Measurements from ENCODE around the gene LCK. TPM values are rescaled to one million over a fixed set of nuclear protein-coding genes. Genes with fewer than 3 reads are reported as not detected.

Gene LCK
- total and polyA plus RNA-seq, 9 of the 15 experiments (the other 6 are each of a cell fraction or from before 2014, with no cell fraction given), result 0.04 to 0.47 (median 0.13) TPM; not detected in 6

DNA sequence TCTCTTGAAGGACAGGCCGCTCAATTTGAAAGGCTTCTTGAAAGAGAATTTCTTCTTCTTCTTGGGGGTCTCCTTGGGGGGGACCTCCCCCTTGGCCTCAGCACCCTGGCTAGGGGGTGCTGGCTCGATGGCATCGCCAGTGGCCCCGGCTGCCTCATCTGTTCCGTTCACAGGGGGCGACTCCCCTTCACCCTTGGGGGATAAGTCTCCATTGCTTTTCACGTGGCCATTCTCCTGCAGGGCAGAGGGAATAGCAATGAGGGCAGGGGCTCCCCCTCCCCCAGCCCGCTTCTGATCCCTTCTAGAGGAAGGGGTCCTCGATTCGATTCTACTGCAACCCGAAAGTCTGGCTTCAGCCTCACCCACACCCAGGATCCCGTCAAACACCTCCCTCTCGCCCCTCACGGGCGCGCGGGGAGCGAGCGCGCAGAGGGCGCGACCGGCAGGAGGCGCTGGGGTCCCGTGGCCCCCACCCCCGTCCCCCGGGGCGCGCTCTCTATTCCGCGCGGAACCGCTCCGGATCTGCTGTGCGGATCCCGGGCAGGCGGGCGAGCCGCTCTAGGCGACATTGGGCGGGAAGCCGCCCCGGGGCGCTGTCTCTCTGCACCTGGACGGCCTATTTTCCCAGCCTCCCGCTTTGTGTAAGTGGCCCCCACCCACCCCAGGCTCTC is 83.9 kb downstream of the LCK start (continued):
- TF ChIP-seq, protein P1, sequence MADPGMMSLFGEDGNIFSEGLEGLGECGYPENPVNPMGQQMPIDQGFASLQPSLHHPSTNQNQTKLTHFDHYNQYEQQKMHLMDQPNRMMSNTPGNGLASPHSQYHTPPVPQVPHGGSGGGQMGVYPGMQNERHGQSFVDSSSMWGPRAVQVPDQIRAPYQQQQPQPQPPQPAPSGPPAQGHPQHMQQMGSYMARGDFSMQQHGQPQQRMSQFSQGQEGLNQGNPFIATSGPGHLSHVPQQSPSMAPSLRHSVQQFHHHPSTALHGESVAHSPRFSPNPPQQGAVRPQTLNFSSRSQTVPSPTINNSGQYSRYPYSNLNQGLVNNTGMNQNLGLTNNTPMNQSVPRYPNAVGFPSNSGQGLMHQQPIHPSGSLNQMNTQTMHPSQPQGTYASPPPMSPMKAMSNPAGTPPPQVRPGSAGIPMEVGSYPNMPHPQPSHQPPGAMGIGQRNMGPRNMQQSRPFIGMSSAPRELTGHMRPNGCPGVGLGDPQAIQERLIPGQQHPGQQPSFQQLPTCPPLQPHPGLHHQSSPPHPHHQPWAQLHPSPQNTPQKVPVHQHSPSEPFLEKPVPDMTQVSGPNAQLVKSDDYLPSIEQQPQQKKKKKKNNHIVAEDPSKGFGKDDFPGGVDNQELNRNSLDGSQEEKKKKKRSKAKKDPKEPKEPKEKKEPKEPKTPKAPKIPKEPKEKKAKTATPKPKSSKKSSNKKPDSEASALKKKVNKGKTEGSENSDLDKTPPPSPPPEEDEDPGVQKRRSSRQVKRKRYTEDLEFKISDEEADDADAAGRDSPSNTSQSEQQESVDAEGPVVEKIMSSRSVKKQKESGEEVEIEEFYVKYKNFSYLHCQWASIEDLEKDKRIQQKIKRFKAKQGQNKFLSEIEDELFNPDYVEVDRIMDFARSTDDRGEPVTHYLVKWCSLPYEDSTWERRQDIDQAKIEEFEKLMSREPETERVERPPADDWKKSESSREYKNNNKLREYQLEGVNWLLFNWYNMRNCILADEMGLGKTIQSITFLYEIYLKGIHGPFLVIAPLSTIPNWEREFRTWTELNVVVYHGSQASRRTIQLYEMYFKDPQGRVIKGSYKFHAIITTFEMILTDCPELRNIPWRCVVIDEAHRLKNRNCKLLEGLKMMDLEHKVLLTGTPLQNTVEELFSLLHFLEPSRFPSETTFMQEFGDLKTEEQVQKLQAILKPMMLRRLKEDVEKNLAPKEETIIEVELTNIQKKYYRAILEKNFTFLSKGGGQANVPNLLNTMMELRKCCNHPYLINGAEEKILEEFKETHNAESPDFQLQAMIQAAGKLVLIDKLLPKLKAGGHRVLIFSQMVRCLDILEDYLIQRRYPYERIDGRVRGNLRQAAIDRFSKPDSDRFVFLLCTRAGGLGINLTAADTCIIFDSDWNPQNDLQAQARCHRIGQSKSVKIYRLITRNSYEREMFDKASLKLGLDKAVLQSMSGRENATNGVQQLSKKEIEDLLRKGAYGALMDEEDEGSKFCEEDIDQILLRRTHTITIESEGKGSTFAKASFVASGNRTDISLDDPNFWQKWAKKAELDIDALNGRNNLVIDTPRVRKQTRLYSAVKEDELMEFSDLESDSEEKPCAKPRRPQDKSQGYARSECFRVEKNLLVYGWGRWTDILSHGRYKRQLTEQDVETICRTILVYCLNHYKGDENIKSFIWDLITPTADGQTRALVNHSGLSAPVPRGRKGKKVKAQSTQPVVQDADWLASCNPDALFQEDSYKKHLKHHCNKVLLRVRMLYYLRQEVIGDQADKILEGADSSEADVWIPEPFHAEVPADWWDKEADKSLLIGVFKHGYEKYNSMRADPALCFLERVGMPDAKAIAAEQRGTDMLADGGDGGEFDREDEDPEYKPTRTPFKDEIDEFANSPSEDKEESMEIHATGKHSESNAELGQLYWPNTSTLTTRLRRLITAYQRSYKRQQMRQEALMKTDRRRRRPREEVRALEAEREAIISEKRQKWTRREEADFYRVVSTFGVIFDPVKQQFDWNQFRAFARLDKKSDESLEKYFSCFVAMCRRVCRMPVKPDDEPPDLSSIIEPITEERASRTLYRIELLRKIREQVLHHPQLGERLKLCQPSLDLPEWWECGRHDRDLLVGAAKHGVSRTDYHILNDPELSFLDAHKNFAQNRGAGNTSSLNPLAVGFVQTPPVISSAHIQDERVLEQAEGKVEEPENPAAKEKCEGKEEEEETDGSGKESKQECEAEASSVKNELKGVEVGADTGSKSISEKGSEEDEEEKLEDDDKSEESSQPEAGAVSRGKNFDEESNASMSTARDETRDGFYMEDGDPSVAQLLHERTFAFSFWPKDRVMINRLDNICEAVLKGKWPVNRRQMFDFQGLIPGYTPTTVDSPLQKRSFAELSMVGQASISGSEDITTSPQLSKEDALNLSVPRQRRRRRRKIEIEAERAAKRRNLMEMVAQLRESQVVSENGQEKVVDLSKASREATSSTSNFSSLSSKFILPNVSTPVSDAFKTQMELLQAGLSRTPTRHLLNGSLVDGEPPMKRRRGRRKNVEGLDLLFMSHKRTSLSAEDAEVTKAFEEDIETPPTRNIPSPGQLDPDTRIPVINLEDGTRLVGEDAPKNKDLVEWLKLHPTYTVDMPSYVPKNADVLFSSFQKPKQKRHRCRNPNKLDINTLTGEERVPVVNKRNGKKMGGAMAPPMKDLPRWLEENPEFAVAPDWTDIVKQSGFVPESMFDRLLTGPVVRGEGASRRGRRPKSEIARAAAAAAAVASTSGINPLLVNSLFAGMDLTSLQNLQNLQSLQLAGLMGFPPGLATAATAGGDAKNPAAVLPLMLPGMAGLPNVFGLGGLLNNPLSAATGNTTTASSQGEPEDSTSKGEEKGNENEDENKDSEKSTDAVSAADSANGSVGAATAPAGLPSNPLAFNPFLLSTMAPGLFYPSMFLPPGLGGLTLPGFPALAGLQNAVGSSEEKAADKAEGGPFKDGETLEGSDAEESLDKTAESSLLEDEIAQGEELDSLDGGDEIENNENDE (IDR thresholded peaks at IDR 0.05; ENCODE audit: low read depth, low read length), result no peak
- TF ChIP-seq ZKSCAN8 (CRISPR knock-in tag; IDR thresholded peaks at IDR 0.05) (no peak), HCFC1 (IDR thresholded peaks at IDR 0.05; ENCODE audit: low read depth, low read length) (no peak), ZNF830 (CRISPR knock-in tag; IDR thresholded peaks at IDR 0.05) (no peak; the same call in 1 of the 2 replicates), HNRNPL (IDR thresholded peaks at IDR 0.05; ENCODE audit: low read depth, low read length) (0 out of 2 replicates have a peak, but pooled peaks have one; percentile 19), POLR2AphosphoS5 (IDR thresholded peaks at IDR 0.05; ENCODE audit: control insufficient read depth, insufficient read depth, low read depth, low read length) (no peak; the same call in 1 of the 2 replicates), DMBX1 (CRISPR knock-in tag; IDR thresholded peaks at IDR 0.05; ENCODE audit: borderline replicate concordance) (no peak), NRF1 (conservative IDR thresholded peaks at IDR 0.05 in 1 of 2, IDR thresholded peaks at IDR 0.05 in 1 of 2) (peak; percentile 39 to 57; a peak in 3 of 4 replicates)
- TF ChIP-seq, protein P2, sequence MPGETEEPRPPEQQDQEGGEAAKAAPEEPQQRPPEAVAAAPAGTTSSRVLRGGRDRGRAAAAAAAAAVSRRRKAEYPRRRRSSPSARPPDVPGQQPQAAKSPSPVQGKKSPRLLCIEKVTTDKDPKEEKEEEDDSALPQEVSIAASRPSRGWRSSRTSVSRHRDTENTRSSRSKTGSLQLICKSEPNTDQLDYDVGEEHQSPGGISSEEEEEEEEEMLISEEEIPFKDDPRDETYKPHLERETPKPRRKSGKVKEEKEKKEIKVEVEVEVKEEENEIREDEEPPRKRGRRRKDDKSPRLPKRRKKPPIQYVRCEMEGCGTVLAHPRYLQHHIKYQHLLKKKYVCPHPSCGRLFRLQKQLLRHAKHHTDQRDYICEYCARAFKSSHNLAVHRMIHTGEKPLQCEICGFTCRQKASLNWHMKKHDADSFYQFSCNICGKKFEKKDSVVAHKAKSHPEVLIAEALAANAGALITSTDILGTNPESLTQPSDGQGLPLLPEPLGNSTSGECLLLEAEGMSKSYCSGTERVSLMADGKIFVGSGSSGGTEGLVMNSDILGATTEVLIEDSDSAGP (CRISPR knock-in tag; IDR thresholded peaks at IDR 0.05), result no peak

All from K562 (cell line).